Stimulated activated CD8-positive, alpha-beta memory T cell treated with anti-CD3 and anti-CD28 coated beads, Interleukin-7, amount 100 ng/mL, for 1 hour (primary cell): ENCODE measurements around the gene TRIM5.
"Not testable (repeated sequence)": the region's sequence is repeated elsewhere in the genome, so short reads cannot be mapped to it uniquely, and the experiment has no call there.

Experiments used
- DNase-seq, 2 donors: peaks; one replicate each; pipeline ENCODE4 v3.0.0-alpha.2; 2020; ENCODE audit warnings: low read depth in 2 of 2

TRIM5 gene

GRCh38 chr11:5688482-5688881, 3.6 kb upstream of the TRIM5 start:
- DNase-seq, result no peak

- no peak for DNase-seq
These were observed 1.6 kb upstream of the TRIM5 start for GRCh38 chr11:5686426-5686825.

DNA sequence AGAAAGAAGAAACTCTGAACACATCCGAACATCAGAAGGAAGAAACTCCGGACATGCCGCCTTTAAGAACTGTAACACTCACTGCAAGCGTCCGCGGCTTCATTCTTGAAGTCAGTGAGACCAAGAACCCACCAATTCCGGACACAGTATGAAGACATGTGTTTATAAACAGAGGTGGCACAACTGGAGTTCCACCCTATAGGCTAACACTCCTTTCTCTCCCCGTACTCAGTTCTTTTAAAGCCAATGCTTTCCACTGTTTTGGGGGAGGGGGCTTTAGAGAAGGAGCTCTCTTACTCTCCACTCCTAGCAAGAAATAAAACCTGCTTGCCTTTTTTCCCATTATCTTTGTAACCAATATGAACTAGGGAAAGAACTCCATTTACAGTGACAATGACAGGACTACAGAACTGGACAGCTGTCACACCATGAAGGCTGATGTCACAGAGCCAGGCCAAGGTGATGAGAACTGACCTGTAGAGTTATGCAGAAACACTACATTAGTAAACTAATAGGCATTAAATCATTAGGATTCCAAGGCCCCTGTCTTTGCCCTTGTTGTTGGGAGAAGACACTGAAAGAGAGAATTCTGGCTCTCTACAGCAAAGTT, 733 bp downstream of the TRIM5 start:
- no peak for DNase-seq

GRCh38 chr11:5683620-5684019, 1.3 kb downstream of the TRIM5 start:
- not testable (repeated sequence) for DNase-seq

GRCh38 chr11:5682890-5683441, 1.9 kb downstream of the TRIM5 start:
- DNase-seq, result not testable (repeated sequence)

DNA sequence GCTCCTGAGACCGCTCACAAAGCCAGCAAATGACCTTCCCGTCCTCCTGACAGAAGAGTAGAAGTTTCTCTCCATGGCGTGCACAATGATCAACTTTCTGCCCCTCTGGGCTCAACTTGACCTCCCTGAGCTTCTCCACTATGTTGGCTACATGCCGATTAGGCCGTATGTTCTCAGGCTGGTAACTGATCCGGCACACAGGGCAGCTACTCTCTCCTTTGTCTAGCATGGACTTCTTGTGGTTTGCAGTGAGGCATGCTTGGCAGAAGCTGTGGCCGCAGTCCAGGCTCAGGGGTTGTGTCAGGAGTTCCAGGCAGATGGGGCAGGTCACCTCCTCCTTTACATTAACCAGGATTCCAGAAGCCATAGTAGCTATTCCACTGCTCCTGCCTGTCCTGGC, 5.1 kb downstream of the TRIM5 start:
- no peak for DNase-seq

DNA sequence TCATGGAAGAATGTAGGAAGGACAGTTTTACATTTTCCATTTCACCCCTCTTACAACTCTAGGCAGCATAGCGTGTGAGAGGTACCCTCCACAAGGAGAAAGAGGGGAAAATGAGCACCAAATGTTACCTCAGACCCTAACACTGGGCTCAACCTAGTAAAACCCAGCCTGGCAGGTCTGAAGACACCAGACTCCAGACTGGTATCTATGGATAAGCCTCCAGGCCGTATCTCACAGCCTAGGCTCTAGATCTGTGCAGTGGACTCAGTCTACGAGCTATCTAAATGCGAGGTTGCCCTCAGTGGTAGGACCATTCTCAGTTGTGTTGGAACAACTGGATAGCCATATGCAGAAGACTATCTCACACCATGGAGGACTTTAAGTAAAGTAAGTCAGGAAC, 10.5 kb downstream of the TRIM5 start:
- DNase-seq, result no peak

DNA sequence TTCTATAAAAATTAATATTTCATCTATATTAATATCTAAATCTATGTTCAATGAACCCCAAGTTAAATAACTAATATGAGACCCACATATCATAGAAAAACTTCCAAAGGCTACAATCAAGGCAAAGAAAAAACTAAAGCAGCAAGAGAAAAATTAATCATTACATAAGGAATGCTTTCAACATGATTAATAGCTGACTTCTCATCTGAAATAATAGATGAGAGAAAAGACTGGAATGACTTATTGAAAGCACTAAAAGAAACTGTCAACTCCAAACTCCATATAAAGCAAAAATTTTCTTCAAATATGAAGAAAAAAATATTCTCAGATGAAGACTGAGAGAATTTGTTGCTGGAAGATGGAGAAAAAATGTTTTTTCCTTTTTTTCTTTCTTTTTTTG, 13.0 kb downstream of the TRIM5 start:
- DNase-seq, result no peak

DNA sequence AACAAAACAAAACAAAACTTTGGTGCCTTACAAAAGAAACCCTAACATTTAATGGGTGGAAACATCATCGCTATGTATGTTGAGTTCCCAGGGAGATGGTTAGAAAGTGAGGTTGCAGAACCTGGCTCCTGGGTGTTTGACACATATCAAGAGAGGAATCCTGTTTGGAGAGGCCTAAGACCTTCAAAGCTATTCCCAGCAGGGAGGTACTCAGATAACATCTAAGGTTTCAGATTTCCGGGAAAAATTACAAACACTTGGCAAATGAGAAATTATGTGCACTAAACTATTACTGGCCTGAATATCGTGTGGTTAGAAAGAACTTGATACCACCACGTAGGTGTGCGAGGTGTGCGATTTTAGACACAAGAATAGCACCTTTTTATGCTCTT, 18.5 kb downstream of the TRIM5 start:
- DNase-seq, result no peak

DNA sequence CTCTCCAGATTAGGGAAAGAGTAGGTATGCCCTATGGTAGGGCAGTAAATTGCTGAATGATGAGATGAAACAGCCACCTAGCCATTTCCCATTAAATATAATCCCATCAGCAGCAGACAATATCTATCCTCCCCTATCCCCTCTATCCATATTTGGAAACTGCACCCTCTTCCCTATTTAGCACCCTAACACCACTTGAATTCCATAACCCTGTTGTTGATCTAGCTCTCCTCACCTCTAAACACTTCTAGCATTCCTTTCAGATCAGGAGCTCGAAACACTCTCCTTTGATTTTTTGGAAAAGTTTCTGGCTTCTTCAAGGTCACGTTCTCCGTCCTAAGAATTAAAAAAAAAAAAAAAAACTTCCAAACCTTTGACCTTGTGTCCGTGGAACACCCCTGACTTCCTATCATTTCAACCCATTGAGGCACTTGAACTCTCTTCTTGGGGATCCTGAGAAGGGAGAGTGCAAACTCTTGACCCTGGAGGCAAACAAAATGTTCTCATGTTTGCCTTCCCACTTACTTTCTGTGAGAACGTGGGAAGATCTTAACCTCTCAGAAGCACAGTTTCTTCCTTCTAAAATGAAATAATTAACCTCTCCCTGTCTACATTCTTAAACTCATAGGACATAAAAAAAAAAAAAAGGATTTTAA, 19.0 kb downstream of the TRIM5 start:
- no peak for DNase-seq

DNA sequence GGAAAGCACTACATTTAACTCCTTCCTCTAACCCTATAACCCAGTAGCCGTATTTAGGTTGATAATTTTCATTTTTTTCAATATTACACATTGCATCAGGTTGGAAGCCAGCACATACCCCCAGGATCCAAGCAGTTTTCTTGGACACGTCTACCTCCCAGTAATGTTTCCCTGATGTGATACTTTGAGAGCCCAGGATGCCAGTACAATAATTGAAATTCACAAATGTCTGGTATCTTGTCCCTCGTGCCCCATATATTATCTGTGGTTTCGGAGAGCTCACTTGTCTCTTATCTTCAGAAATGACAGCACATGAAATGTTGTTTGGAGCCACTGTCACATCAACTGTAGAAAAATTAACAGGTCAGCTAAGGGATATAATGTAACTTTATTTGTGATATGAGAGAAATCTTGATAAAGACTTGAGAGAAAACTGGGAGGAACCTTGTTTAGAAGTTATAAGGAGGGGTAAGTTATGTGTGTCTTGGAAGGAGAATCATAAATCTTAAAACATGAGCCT, 19.8 kb downstream of the TRIM5 start:
- DNase-seq, result no peak

DNA sequence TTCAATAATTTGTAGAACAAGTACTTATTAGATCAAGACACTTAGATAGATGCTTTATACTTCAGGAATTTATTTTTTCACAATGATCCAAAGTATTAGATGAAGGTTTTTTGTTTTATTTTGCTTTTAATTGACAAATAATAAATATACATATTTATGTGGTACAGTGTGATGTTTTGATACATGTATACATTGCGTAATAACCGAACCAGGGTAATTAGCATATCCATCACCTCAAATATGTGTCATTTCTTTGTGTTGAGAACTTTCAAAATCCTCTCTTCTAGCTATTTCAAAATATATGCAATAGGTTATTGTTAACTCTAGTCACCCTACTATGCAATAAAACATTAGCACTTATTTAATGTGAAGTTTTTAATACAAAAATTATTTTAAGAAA, 21.4 kb downstream of the TRIM5 start:
- no peak for DNase-seq

- no peak for DNase-seq
These were observed 26.6 kb downstream of the TRIM5 start for GRCh38 chr11:5658318-5658717.

- DNase-seq, result not testable (repeated sequence)
These were observed 27.9 kb downstream of the TRIM5 start for GRCh38 chr11:5656956-5657355.

DNA sequence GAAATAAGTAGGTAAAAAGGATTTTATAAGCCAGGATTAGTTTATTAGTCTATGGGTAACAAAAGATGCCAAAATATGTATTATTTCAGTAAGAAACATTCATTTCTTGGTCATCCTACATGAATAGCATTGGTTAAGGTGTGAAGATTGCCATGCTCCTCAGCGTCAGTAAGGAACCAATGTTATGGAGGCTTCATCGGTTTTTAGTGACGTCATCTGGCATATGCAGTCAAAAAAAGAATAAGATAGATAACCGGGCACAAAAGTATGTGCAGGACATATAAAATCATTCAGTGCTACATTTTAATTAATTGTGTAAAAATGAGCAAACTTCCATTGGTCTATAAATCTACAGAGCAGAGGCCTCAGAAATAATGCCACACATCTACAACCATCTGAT, 29.4 kb downstream of the TRIM5 start:
- no peak for DNase-seq

DNA sequence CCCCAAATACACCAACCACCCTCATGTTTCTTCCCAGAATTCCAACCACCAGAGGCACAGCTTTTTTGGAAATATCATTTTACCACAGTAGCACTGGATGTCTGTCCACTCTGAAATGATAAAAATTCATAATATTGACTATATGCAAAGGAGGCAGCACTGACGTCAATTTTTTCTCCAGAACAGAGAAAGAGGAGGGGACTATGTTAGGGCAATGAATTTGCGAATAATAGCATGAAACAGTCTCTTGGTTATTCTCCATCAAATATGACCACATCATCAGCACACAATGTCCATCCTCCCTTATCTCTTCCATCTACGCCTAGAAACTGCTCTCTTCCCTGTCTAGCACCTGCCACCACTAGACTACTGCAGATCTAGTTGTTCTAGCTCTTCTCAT, 38.7 kb downstream of the TRIM5 start:
- DNase-seq, result no peak

DNA sequence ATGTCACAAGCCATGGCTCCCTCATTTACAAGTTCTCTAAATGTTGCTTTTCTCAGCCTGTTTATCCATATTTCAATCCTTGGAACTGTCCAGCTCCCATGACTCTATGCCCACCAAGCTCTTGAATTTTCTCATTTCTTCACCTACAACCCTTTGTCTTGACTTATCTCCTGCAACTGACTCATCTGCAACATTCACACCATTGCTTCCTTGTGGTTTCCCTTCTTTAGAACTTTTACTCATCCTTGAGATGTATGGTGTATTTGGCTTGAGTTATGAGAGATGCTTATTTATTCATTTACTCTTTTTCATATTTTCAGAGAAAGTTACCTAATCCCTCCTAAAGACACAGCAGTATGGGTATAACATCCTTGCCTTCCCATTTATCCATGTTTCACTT, 41.3 kb downstream of the TRIM5 start:
- DNase-seq, result no peak

- no peak for DNase-seq
These were observed 44.9 kb downstream of the TRIM5 start for GRCh38 chr11:5639953-5640352.

- no peak for DNase-seq
These were observed 52.8 kb downstream of the TRIM5 start for GRCh38 chr11:5631969-5632635.

DNA sequence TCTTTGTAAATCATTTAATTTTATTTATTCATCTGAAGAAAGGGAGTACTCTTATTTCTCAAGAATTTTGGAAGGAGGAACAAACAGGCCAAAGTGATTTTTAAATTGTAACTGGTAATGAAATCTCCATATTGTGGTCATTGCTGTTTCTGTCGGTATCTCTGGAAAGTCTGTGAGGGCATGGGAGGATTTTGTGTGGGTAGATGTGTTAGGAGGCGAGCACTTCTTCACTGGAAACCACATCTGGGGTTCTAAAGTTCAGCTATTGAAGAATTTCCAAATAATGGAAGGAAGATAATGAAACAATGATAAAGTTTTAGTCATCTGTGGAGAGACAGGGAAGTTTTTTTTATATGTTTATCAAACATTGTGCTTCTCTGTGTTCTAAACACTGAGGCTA, 53.5 kb downstream of the TRIM5 start:
- no peak for DNase-seq

DNA sequence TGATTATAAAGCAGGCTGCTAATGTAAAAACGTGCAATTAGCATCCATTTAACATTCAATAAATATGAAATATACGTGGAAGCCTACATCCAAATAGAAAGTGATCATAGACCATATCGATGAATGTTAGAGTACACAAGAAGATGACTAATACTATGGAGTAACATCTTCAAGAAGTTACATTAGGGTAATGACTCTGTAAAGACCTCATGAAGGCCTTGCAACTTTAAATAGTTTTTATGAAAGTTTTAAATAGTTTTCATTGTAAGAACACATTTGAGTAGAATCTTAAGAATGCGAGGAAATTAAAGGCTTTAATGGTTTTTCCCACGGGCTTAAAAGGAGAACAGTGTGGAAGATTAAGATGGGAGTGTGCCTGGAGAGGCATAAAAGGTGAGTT, 58.7 kb downstream of the TRIM5 start:
- no peak for DNase-seq

DNA sequence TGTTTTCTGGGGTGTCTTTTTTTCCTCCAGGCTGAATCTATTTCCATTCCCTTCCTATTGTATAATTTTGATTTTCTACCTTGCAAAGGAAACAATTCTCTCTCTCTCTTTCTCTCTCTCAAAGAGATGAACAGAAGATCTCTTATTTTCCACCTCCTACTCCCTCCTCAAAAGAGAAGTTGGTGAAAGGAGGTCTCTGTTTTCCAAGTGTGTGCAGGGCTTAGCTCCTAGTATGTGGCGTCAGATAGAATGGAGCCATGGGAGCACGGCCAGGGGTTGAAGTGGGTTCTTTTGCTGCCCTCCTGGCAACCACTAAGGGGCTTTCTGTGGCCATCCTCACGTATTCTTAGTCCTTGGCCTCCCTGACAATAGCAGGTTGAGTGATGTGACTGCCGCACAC, 59.6 kb downstream of the TRIM5 start:
- no peak for DNase-seq
